ENCODE measurements around the gene RRP12.
"Not testable (repeated sequence)": the region's sequence is repeated elsewhere in the genome, so short reads cannot be mapped to it uniquely, and the experiment has no call there.

The RRP12 gene

GRCh38 chr10:97372233-97372875 is 28.8 kb downstream of the RRP12 start:
- no peak for DNase-seq

- no peak for DNase-seq
These were observed 29.4 kb downstream of the RRP12 start for GRCh38 chr10:97371696-97372095.

- no peak for DNase-seq
These were observed 34.0 kb downstream of the RRP12 start for GRCh38 chr10:97367126-97367649.

- DNase-seq, result no peak
These were observed 34.6 kb downstream of the RRP12 start for GRCh38 chr10:97366572-97366971.

- DNase-seq, result peak in 2 of 51 donors; percentile 0 to 3
These were observed 35.3 kb downstream of the RRP12 start for GRCh38 chr10:97365761-97366351.

- no peak for DNase-seq
These were observed 38.1 kb downstream of the RRP12 start for GRCh38 chr10:97363071-97363470.

GRCh38 chr10:97362310-97363033 is 38.7 kb downstream of the RRP12 start:
- DNase-seq, result no peak

- DNase-seq, result peak in 3 of 51 donors; percentile 7 to 12 (median 8)
These were observed 39.6 kb downstream of the RRP12 start for GRCh38 chr10:97361537-97361901.

- no peak for DNase-seq
These were observed 40.2 kb downstream of the RRP12 start for GRCh38 chr10:97360705-97361536.

GRCh38 chr10:97358781-97359180 is 42.4 kb downstream of the RRP12 start:
- DNase-seq, result no peak

GRCh38 chr10:97358349-97358748 is 42.8 kb downstream of the RRP12 start:
- no peak for DNase-seq

- no peak for DNase-seq
These were observed 44.2 kb downstream of the RRP12 start for GRCh38 chr10:97356918-97357317.

GRCh38 chr10:97356318-97356914 is 44.7 kb downstream of the RRP12 start:
- no peak for DNase-seq

- peak in 12 of 51 donors; percentile 4 to 55 (median 12) for DNase-seq
These were observed 45.6 kb downstream of the RRP12 start for GRCh38 chr10:97355571-97355975.

- DNase-seq, result no peak
These were observed 47.2 kb downstream of the RRP12 start for GRCh38 chr10:97353945-97354344.

- DNase-seq, result no peak
These were observed 51.2 kb downstream of the RRP12 start for GRCh38 chr10:97349752-97350513.

GRCh38 chr10:97347317-97347716 is 53.8 kb downstream of the RRP12 start:
- DNase-seq, result no peak

- not testable (repeated sequence) for DNase-seq
These were observed 57.5 kb downstream of the RRP12 start for GRCh38 chr10:97343664-97344063.

- DNase-seq, result no peak
These were observed 59.7 kb downstream of the RRP12 start for GRCh38 chr10:97341416-97341815.

GRCh38 chr10:97338041-97338440 is 63.1 kb downstream of the RRP12 start:
- DNase-seq, result peak in 1 of 51 donors; percentile 7

All from hypothalamus (tissue), 51 donors.